Fibroblast of peridontal ligament (primary cell): ENCODE data around the gene FUBP3.
A peak's percentile ranks its signal among the peaks of the same experiment; 100 is the strongest.

Source experiments
- DNase-seq: peaks from one replicate; pipeline ENCODE4 v3.0.0-alpha.2; 2010; ENCODE audit errors: extremely low read depth

FUBP3 gene

GRCh38 chr9:130607640-130608420 is 28.5 kb downstream of the FUBP3 start:
- peak; percentile 73 for DNase-seq

GRCh38 chr9:130608554-130609134 is 29.3 kb downstream of the FUBP3 start:
- no peak for DNase-seq

GRCh38 chr9:130609163-130609562 is 29.8 kb downstream of the FUBP3 start:
- DNase-seq = peak; percentile 4

- DNase-seq = peak; percentile 4
These were observed 31.7 kb downstream of the FUBP3 start for GRCh38 chr9:130610862-130611707.

- no peak for DNase-seq
These were observed 37.1 kb downstream of the FUBP3 start for GRCh38 chr9:130616451-130616850.

GRCh38 chr9:130623466-130623865 is 44.1 kb downstream of the FUBP3 start:
- no peak for DNase-seq

- DNase-seq = no peak
These were observed 44.8 kb downstream of the FUBP3 start for GRCh38 chr9:130624154-130624553.

GRCh38 chr9:130626249-130626996 is 47.0 kb downstream of the FUBP3 start:
- DNase-seq = no peak

- DNase-seq = no peak
These were observed 47.7 kb downstream of the FUBP3 start for GRCh38 chr9:130627051-130627450.

- DNase-seq = no peak
These were observed 48.8 kb downstream of the FUBP3 start for GRCh38 chr9:130627896-130628792.

- DNase-seq = no peak
These were observed 50.2 kb downstream of the FUBP3 start for GRCh38 chr9:130629443-130630070.

GRCh38 chr9:130630071-130630450 is 50.7 kb downstream of the FUBP3 start:
- DNase-seq = no peak

- no peak for DNase-seq
These were observed 51.3 kb downstream of the FUBP3 start for GRCh38 chr9:130630506-130631330.

GRCh38 chr9:130631331-130632080 is 52.1 kb downstream of the FUBP3 start:
- DNase-seq = no peak

- DNase-seq = no peak
These were observed 52.8 kb downstream of the FUBP3 start for GRCh38 chr9:130632081-130632710.

- DNase-seq = no peak
These were observed 53.5 kb downstream of the FUBP3 start for GRCh38 chr9:130632841-130633240.

- no peak for DNase-seq
These were observed 54.2 kb downstream of the FUBP3 start for GRCh38 chr9:130633336-130634190.
